ENCODE data around the gene ERC1.

ERC1 gene

GRCh38 chr12:1518591-1519516 lies 527.8 kb downstream of the ERC1 start:
- POLR2A ChIA-PET: no interaction called here
- no peaks in the 10 kb centered on the region for H3K36me3 ChIP-seq (ENCODE audit: control insufficient read depth in 2 of 2, insufficient read depth in 1 of 2, low read length in 2 of 2)
- TF ChIP-seq WT1 (tag by site-specific recombination; IDR thresholded peaks at IDR 0.05) (peak; percentile 76), PRDM4 (tag by site-specific recombination; IDR thresholded peaks at IDR 0.05) (0 out of 2 replicates have a peak, but pooled peaks have one; percentile 28), ZBTB10 (tag by site-specific recombination; IDR thresholded peaks at IDR 0.05) (no peak), ZNF335 (tag by site-specific recombination; conservative IDR thresholded peaks at IDR 0.05) (peak; percentile 92), ZNF843 (tag by site-specific recombination; IDR thresholded peaks at IDR 0.05) (no peak), GLI4 (tag by site-specific recombination; IDR thresholded peaks at IDR 0.05) (no peak), KLF1 (tag by site-specific recombination; IDR thresholded peaks at IDR 0.05) (0 out of 2 replicates have a peak, but pooled peaks have one; percentile 22), ZNF311 (tag by site-specific recombination; IDR thresholded peaks at IDR 0.05; ENCODE audit: borderline replicate concordance) (no peak), ZNF560 (tag by site-specific recombination; IDR thresholded peaks at IDR 0.05; ENCODE audit: borderline replicate concordance) (no peak), ZNF600 (tag by site-specific recombination; IDR thresholded peaks at IDR 0.05) (no peak), ZBTB8A (tag by site-specific recombination; IDR thresholded peaks at IDR 0.05) (no peak), YY2 (tag by site-specific recombination; IDR thresholded peaks at IDR 0.05) (no peak), ZNF211 (tag by site-specific recombination; IDR thresholded peaks at IDR 0.05; ENCODE audit: low read depth) (no peak), GFI1B (tag by site-specific recombination; IDR thresholded peaks at IDR 0.05) (no peak), BCL11A (tag by site-specific recombination; IDR thresholded peaks at IDR 0.05; ENCODE audit: low read depth) (no peak), ZBTB26 (tag by site-specific recombination; optimal IDR thresholded peaks at IDR 0.05) (no peak), ZNF423 (tag by site-specific recombination; IDR thresholded peaks at IDR 0.05) (no peak), ZNF677 (tag by site-specific recombination; IDR thresholded peaks at IDR 0.05) (no peak), ZFHX2 (tag by site-specific recombination; conservative IDR thresholded peaks at IDR 0.05) (no peak), ZNF391 (tag by site-specific recombination; IDR thresholded peaks at IDR 0.05; ENCODE audit: borderline replicate concordance, low read depth) (no peak), ZNF701 (tag by site-specific recombination; IDR thresholded peaks at IDR 0.05) (no peak), FEZF1 (tag by site-specific recombination; IDR thresholded peaks at IDR 0.05) (peak; percentile 94), SP2 (tag by site-specific recombination; IDR thresholded peaks at IDR 0.05) (no peak), ZNF433 (tag by site-specific recombination; IDR thresholded peaks at IDR 0.05; ENCODE audit: low read depth) (no peak), ZNF529 (tag by site-specific recombination; IDR thresholded peaks at IDR 0.05; ENCODE audit: insufficient replicate concordance) (no peak), ZIC2 (tag by site-specific recombination; IDR thresholded peaks at IDR 0.05) (no peak)
- TF ChIP-seq, protein P1, sequence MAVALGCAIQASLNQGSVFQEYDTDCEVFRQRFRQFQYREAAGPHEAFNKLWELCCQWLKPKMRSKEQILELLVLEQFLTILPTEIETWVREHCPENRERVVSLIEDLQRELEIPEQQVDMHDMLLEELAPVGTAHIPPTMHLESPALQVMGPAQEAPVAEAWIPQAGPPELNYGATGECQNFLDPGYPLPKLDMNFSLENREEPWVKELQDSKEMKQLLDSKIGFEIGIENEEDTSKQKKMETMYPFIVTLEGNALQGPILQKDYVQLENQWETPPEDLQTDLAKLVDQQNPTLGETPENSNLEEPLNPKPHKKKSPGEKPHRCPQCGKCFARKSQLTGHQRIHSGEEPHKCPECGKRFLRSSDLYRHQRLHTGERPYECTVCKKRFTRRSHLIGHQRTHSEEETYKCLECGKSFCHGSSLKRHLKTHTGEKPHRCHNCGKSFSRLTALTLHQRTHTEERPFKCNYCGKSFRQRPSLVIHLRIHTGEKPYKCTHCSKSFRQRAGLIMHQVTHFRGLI (tag by site-specific recombination; IDR thresholded peaks at IDR 0.05): no peak
- no peak overlapping the region for H3K4me3 ChIP-seq (ENCODE audit: low read depth, low read length)
- peaks cover 7% of the 10 kb centered on the region for H3K4me1 ChIP-seq (ENCODE audit: control insufficient read depth, insufficient read depth, low read length)
- no peaks in the 10 kb centered on the region for H3K9me3 ChIP-seq (ENCODE audit: control insufficient read depth, insufficient read depth, low read depth, low read length)
- CTCF ChIA-PET: interaction anchor here (0.5 to 1.8 kb wide), 3 partner anchors 27 to 376 kb away, joined by 3 to 11 read pairs (median 4); no protein-coding TSS in a partner anchor
- H3K27ac ChIP-seq (ENCODE audit: extremely low read depth, low read depth, low read length): no peak overlapping the region
